Measurements from ENCODE around the gene XYLB. TPM values are rescaled to one million over a fixed set of nuclear protein-coding genes. Genes with fewer than 3 reads are reported as not detected.

The XYLB gene
- polyA plus RNA-seq, 4 donors, result 7.2 to 14.4 (median 11.3) TPM

GRCh38 chr3:38361496-38361895, 14.9 kb downstream of the XYLB start:
- DNase-seq (ENCODE audit: low read depth in 4 of 4, low spot score in 2 of 4), result no peak

GRCh38 chr3:38362825-38363224, 16.2 kb downstream of the XYLB start:
- no peak for DNase-seq (ENCODE audit: low read depth in 4 of 4, low spot score in 2 of 4)

GRCh38 chr3:38364721-38365400, 18.3 kb downstream of the XYLB start:
- DNase-seq (ENCODE audit: low read depth in 4 of 4, low spot score in 2 of 4), result no peak

- no peak for DNase-seq (ENCODE audit: low read depth in 4 of 4, low spot score in 2 of 4)
Observed at GRCh38 chr3:38365469-38366062, 19.0 kb downstream of the XYLB start.

GRCh38 chr3:38366082-38366481, 19.5 kb downstream of the XYLB start:
- DNase-seq (ENCODE audit: low read depth in 4 of 4, low spot score in 2 of 4), result no peak

- no peak for DNase-seq (ENCODE audit: low read depth in 4 of 4, low spot score in 2 of 4)
Observed at GRCh38 chr3:38367779-38368178, 21.2 kb downstream of the XYLB start.

- no peak for DNase-seq (ENCODE audit: low read depth in 4 of 4, low spot score in 2 of 4)
Observed at GRCh38 chr3:38368238-38368637, 21.7 kb downstream of the XYLB start.

- DNase-seq (ENCODE audit: low read depth in 4 of 4, low spot score in 2 of 4), result no peak
Observed at GRCh38 chr3:38369186-38369585, 22.6 kb downstream of the XYLB start.

- DNase-seq (ENCODE audit: low read depth in 4 of 4, low spot score in 2 of 4), result no peak
Observed at GRCh38 chr3:38370149-38370548, 23.6 kb downstream of the XYLB start.

- DNase-seq (ENCODE audit: low read depth in 4 of 4, low spot score in 2 of 4), result no peak
Observed at GRCh38 chr3:38370861-38371260, 24.3 kb downstream of the XYLB start.

- DNase-seq (ENCODE audit: low read depth in 4 of 4, low spot score in 2 of 4), result no peak
Observed at GRCh38 chr3:38371541-38372213, 25.1 kb downstream of the XYLB start.

- DNase-seq (ENCODE audit: low read depth in 4 of 4, low spot score in 2 of 4), result no peak
Observed at GRCh38 chr3:38372214-38372601, 25.6 kb downstream of the XYLB start.

GRCh38 chr3:38374221-38374620, 27.6 kb downstream of the XYLB start:
- no peak for DNase-seq (ENCODE audit: low read depth in 4 of 4, low spot score in 2 of 4)

- DNase-seq (ENCODE audit: low read depth in 4 of 4, low spot score in 2 of 4), result no peak
Observed at GRCh38 chr3:38375072-38375471, 28.5 kb downstream of the XYLB start.

GRCh38 chr3:38375488-38376097, 29.0 kb downstream of the XYLB start:
- DNase-seq (ENCODE audit: low read depth in 4 of 4, low spot score in 2 of 4), result no peak

- no peak for DNase-seq (ENCODE audit: low read depth in 4 of 4, low spot score in 2 of 4)
Observed at GRCh38 chr3:38376098-38376816, 29.7 kb downstream of the XYLB start.

- no peak for DNase-seq (ENCODE audit: low read depth in 4 of 4, low spot score in 2 of 4)
Observed at GRCh38 chr3:38379201-38379770, 32.7 kb downstream of the XYLB start.

- DNase-seq (ENCODE audit: low read depth in 4 of 4, low spot score in 2 of 4), result no peak
Observed at GRCh38 chr3:38382506-38383080, 36.0 kb downstream of the XYLB start.

GRCh38 chr3:38383156-38383875, 36.7 kb downstream of the XYLB start:
- no peak for DNase-seq (ENCODE audit: low read depth in 4 of 4, low spot score in 2 of 4)
